Endothelial cell (in vitro differentiated cells): Measurements from ENCODE around the gene SPATA31C1. TPM values are rescaled to one million over a fixed set of nuclear protein-coding genes. Genes with fewer than 3 reads are reported as not detected.

Experiments used
- DNase-seq: peaks from one replicate; pipeline ENCODE4 v3.0.0; 2021; ENCODE audit warnings: low spot score
- H3K27ac Mint-ChIP-seq: one replicate; pipeline ENCODE4 v1.8.0; 2021; ENCODE audit warnings: mixed read lengths, inconsistent platforms; ENCODE audit not compliant: unreplicated experiment
- H3K27me3 Mint-ChIP-seq: one replicate; pipeline ENCODE4 v1.8.0; 2021; ENCODE audit warnings: mild to moderate bottlenecking, moderate library complexity, mixed read lengths, inconsistent platforms; ENCODE audit not compliant: unreplicated experiment
- H3K36me3 Mint-ChIP-seq: one replicate; pipeline ENCODE4 v1.8.0; 2021; ENCODE audit warnings: mild to moderate bottlenecking, low read depth, mixed read lengths, inconsistent platforms; ENCODE audit not compliant: unreplicated experiment
- H3K4me1 Mint-ChIP-seq: one replicate; pipeline ENCODE4 v1.8.0; 2021; ENCODE audit warnings: mild to moderate bottlenecking, mixed read lengths, inconsistent platforms; ENCODE audit not compliant: unreplicated experiment
- H3K4me3 Mint-ChIP-seq: one replicate; pipeline ENCODE4 v1.8.0; 2021; ENCODE audit warnings: mild to moderate bottlenecking, mixed read lengths, inconsistent platforms; ENCODE audit not compliant: unreplicated experiment
- H3K9me3 Mint-ChIP-seq: one replicate; pipeline ENCODE4 v1.8.0; 2021; ENCODE audit warnings: mixed read lengths, inconsistent platforms; ENCODE audit not compliant: unreplicated experiment
- CTCF ChIP-seq: fragments of 200-600 bp; sonication (generic); IDR thresholded peaks from one replicate; pipeline ENCODE4 v1.5.0; 2021; ENCODE audit warnings: antibody characterized with exemption; ENCODE audit not compliant: unreplicated experiment
- total RNA-seq: library from RNA; stranded (reverse); fragmentation: NEBNext Ultra II Directional; extraction: Animal tissue kit (Norgen Biotek cat#: 25700); gene quantifications from one replicate; pipeline ENCODE4 v1.2.1, GENCODE V29; 2021; ENCODE audit not compliant: unreplicated experiment

Gene SPATA31C1
- total RNA-seq, 1 donor from 2014 or later, result not detected

GRCh38 chr9:87968155-87968554 is 50.4 kb downstream of the SPATA31C1 start:
- Mint-ChIP-seq H3K36me3 (peaks cover 3% of the 10 kb centered on the region), H3K27ac (no peak overlapping the region), H3K27me3 (peaks cover 2% of the 10 kb centered on the region), H3K4me1 (no peaks in the 10 kb centered on the region), H3K4me3 (no peak overlapping the region), H3K9me3 (no peaks in the 10 kb centered on the region)
- no peak for TF ChIP-seq CTCF
- DNase-seq, result no peak

GRCh38 chr9:87970602-87971001 is 52.8 kb downstream of the SPATA31C1 start:
- Mint-ChIP-seq H3K4me3 (no peak overlapping the region), H3K9me3 (no peaks in the 10 kb centered on the region), H3K27ac (no peak overlapping the region), H3K36me3 (peaks cover 7% of the 10 kb centered on the region), H3K4me1 (peaks cover 3% of the 10 kb centered on the region), H3K27me3 (peaks cover 8% of the 10 kb centered on the region)
- no peak for DNase-seq
- no peak for TF ChIP-seq CTCF

GRCh38 chr9:87973122-87973521 is 55.4 kb downstream of the SPATA31C1 start:
- DNase-seq, result no peak
- no peaks in the 10 kb centered on the region for H3K9me3 Mint-ChIP-seq
- peaks cover 3% of the 10 kb centered on the region for H3K4me1 Mint-ChIP-seq
- H3K4me3 Mint-ChIP-seq, result peak overlapping the region; percentile 80
- peaks cover 7% of the 10 kb centered on the region for H3K36me3 Mint-ChIP-seq
- peaks cover 8% of the 10 kb centered on the region for H3K27me3 Mint-ChIP-seq
- H3K27ac Mint-ChIP-seq, result no peak overlapping the region
- no peak for TF ChIP-seq CTCF

Other genes starting within 250 kb of the SPATA31C1 start
- gene CTSL, start 191.8 kb upstream of the SPATA31C1 start, total RNA-seq, result 90.6 TPM
- 0.05 TPM for gene SPATA31E1, start 35.1 kb upstream of the SPATA31C1 start, total RNA-seq
- gene CDK20, start 56.6 kb downstream of the SPATA31C1 start, total RNA-seq, result 1.4 TPM
- gene SPATA31C2, start 220.5 kb downstream of the SPATA31C1 start, total RNA-seq, result not detected